Colonic mucosa (tissue), 4 donors: ENCODE results near the gene TMEM127. TPM values are rescaled to one million over a fixed set of nuclear protein-coding genes. Genes with fewer than 3 reads are reported as not detected.

Experiments
- DNase-seq: peaks from one replicate; pipeline ENCODE4 v3.0.0-alpha.2; 2020
- H3K27ac ChIP-seq: fragments of 200-600 bp; one replicate; pipeline ENCODE4 v1.8.0; 2021
- H3K27me3 ChIP-seq: fragments of 200-600 bp; one replicate; pipeline ENCODE4 v1.8.0; 2021
- H3K36me3 ChIP-seq: fragments of 200-600 bp; one replicate; pipeline ENCODE4 v1.8.0; 2021
- H3K4me1 ChIP-seq: fragments of 200-600 bp; one replicate; pipeline ENCODE4 v1.8.0; 2021; ENCODE audit warnings: mild to moderate bottlenecking
- H3K4me3 ChIP-seq: fragments of 200-600 bp; one replicate; pipeline ENCODE4 v1.8.0; 2021
- H3K9ac ChIP-seq, 2 donors: one replicate each; pipeline ENCODE4 v1.7.0; 2013; ENCODE audit warnings: control low read depth in 2 of 2, low read depth in 2 of 2, low read length in 2 of 2
- H3K9me3 ChIP-seq: fragments of 200-600 bp; one replicate; pipeline ENCODE4 v1.8.0; 2021
- CTCF ChIP-seq: fragments of 200-600 bp; IDR thresholded peaks from one replicate; pipeline ENCODE4 v1.8.0; 2022; ENCODE audit warnings: antibody characterized with exemption, mild to moderate bottlenecking
- intact Hi-C: fragments of 100-400 bp; cut with DNase I; formaldehyde crosslinking; loops from one replicate; pipeline ENCODE4 v1.14.1; 2022
- total RNA-seq, 2 donors: library from RNA; stranded (reverse); fragmentation: NEBNext Ultra II Directional in 1 of 2; extraction: Animal tissue kit (Norgen Biotek cat#: 25700) in 1 of 2; gene quantifications; one replicate each; pipeline ENCODE4 v1.2.1, GENCODE V29; 2021
- donor health status: healthy.
- donor health status: DM: no; HTN: no; CAD: no.
- donor health status: DM: no; HTN: no; CAD: no.

The TMEM127 gene
- total RNA-seq, 2 donors from 2014 or later, result 61.9 to 81.1 TPM

GRCh38 chr2:96250188-96250587 is 15.6 kb downstream of the TMEM127 start:
- H3K27me3 ChIP-seq, result no peaks in the 10 kb centered on the region
- peaks cover 19% of the 10 kb centered on the region for H3K36me3 ChIP-seq
- TF ChIP-seq CTCF, result no peak
- no peak overlapping the region for H3K4me3 ChIP-seq
- no peaks in the 10 kb centered on the region for H3K4me1 ChIP-seq
- no peak for DNase-seq
- intact Hi-C loops, result loop anchor here (5.0 kb wide), 1 partner anchor 38 kb away; no protein-coding TSS in a partner anchor
- no peaks in the 10 kb centered on the region for H3K9me3 ChIP-seq
- H3K27ac ChIP-seq, result no peak overlapping the region
- H3K9ac ChIP-seq, result no peak overlapping the region

GRCh38 chr2:96249654-96250053 is 16.1 kb downstream of the TMEM127 start:
- H3K36me3 ChIP-seq, result peaks cover 19% of the 10 kb centered on the region
- no peak for TF ChIP-seq CTCF

GRCh38 chr2:96248624-96249023 is 17.2 kb downstream of the TMEM127 start:
- TF ChIP-seq CTCF, result no peak
- no peak overlapping the region for H3K27ac ChIP-seq
- intact Hi-C loops, result no loop called here
- no peaks in the 10 kb centered on the region for H3K9me3 ChIP-seq
- DNase-seq, result no peak
- H3K27me3 ChIP-seq, result no peaks in the 10 kb centered on the region
- H3K9ac ChIP-seq, result no peak overlapping the region
- H3K4me1 ChIP-seq, result no peaks in the 10 kb centered on the region
- no peak overlapping the region for H3K4me3 ChIP-seq
- peaks cover 10% of the 10 kb centered on the region for H3K36me3 ChIP-seq

More at GRCh38 chr2:96249654-96250053, 16.1 kb downstream of the TMEM127 start:
- no peak overlapping the region for H3K27ac ChIP-seq
- intact Hi-C loops, result loop anchor here (5.0 kb wide), 1 partner anchor 37 kb away; no protein-coding TSS in a partner anchor
- H3K27me3 ChIP-seq, result no peaks in the 10 kb centered on the region
- no peak for DNase-seq
- H3K9ac ChIP-seq, result no peak overlapping the region
- no peaks in the 10 kb centered on the region for H3K9me3 ChIP-seq
- no peak overlapping the region for H3K4me3 ChIP-seq
- H3K4me1 ChIP-seq, result no peaks in the 10 kb centered on the region

GRCh38 chr2:96247896-96248295 is 17.9 kb downstream of the TMEM127 start:
- TF ChIP-seq CTCF, result no peak

GRCh38 chr2:96247009-96247408 is 18.8 kb downstream of the TMEM127 start:
- no peak overlapping the region for H3K27ac ChIP-seq
- H3K27me3 ChIP-seq, result no peaks in the 10 kb centered on the region
- no peak for DNase-seq
- no peaks in the 10 kb centered on the region for H3K4me1 ChIP-seq
- intact Hi-C loops, result no loop called here
- no peak overlapping the region for H3K4me3 ChIP-seq
- no peak overlapping the region for H3K9ac ChIP-seq
- H3K9me3 ChIP-seq, result no peaks in the 10 kb centered on the region
- no peak for TF ChIP-seq CTCF
- H3K36me3 ChIP-seq, result no peaks in the 10 kb centered on the region

More at GRCh38 chr2:96247896-96248295, 17.9 kb downstream of the TMEM127 start:
- Histone ChIP-seq H3K27ac (no peak overlapping the region), H3K4me1 (no peaks in the 10 kb centered on the region), H3K27me3 (no peaks in the 10 kb centered on the region), H3K36me3 (peaks cover 2% of the 10 kb centered on the region), H3K9me3 (no peaks in the 10 kb centered on the region), H3K9ac (no peak overlapping the region), H3K4me3 (no peak overlapping the region)
- intact Hi-C loops, result no loop called here
- DNase-seq, result no peak
